ENCODE measurements around the gene KLF18. TPM values are rescaled to one million over a fixed set of nuclear protein-coding genes. Genes with fewer than 3 reads are reported as not detected.

KLF18 gene
- total RNA-seq, 1 experiment from 2014 or later: not detected

Other genes with a start within 250 kb of the KLF18 start
- gene ARTN, start 207.8 kb downstream of the KLF18 start, total RNA-seq (2014; rRNA removed; shearing (Covaris generic)): 0.91 and 2.5 TPM in 2 replicates
- gene IPO13, start 194.7 kb downstream of the KLF18 start, total RNA-seq (2014; rRNA removed; shearing (Covaris generic)): 14.0 and 15.8 TPM in 2 replicates
- gene DPH2, start 171.6 kb downstream of the KLF18 start, total RNA-seq (2014; rRNA removed; shearing (Covaris generic)): 64.7 and 88.9 TPM in 2 replicates
- gene ATP6V0B, start 166.7 kb downstream of the KLF18 start, total RNA-seq (2014; rRNA removed; shearing (Covaris generic)): 207 and 233 TPM in 2 replicates
- 55.9 and 58.1 TPM in 2 replicates for gene B4GALT2, start 162.4 kb downstream of the KLF18 start, total RNA-seq (2014; rRNA removed; shearing (Covaris generic))
- 1.8 and 3.6 TPM in 2 replicates for gene CCDC24, start 150.0 kb downstream of the KLF18 start, total RNA-seq (2014; rRNA removed; shearing (Covaris generic))
- 0.74 and 6.3 TPM in 2 replicates for gene SLC6A9, start 110.2 kb downstream of the KLF18 start, total RNA-seq (2014; rRNA removed; shearing (Covaris generic))
- gene KLF17, start 22.8 kb downstream of the KLF18 start, total RNA-seq (2014; rRNA removed; shearing (Covaris generic)): not detected in 2 replicates
- gene DMAP1, start 71.8 kb upstream of the KLF18 start, total RNA-seq (2014; rRNA removed; shearing (Covaris generic)): 10.6 and 27.3 TPM in 2 replicates
- 93.3 and 101 TPM in 2 replicates for gene ERI3, start 213.6 kb upstream of the KLF18 start, total RNA-seq (2014; rRNA removed; shearing (Covaris generic))